CD8-positive, alpha-beta memory T cell (primary cell): ENCODE data around the gene LRRC14B. TPM values are rescaled to one million over a fixed set of nuclear protein-coding genes. Genes with fewer than 3 reads are reported as not detected.

ENCODE experiments used
- CTCF ChIA-PET: fragments of 350-600 bp; sonication (Branson Sonifier 250); formaldehyde crosslinking; loops from one replicate; lab custom pipeline; 2021; ENCODE audit warnings: antibody characterized with exemption; lab: Charles Lee
- POLR2A ChIA-PET: fragments of 350-600 bp; sonication (Branson Sonifier 250); formaldehyde crosslinking; loops from one replicate; lab custom pipeline; 2021; ENCODE audit warnings: antibody characterized with exemption; lab: Charles Lee
- DNase-seq, 5 donors: peaks; one replicate each; pipeline versions ENCODE4 v3.0.0 to v3.0.0-alpha.2; 2020 to 2022; ENCODE audit warnings: mixed read lengths in 1 of 5
- H3K27ac ChIP-seq: one replicate; pipeline ENCODE4 v1.7.0; 2013; ENCODE audit warnings: low read depth, mild to moderate bottlenecking, low read length, moderate library complexity
- H3K27me3 ChIP-seq: 2 replicates; pipeline ENCODE4 v1.7.0; 2013; ENCODE audit warnings: low read length, mild to moderate bottlenecking; ENCODE audit not compliant: insufficient read depth, poor library complexity, severe bottlenecking
- H3K36me3 ChIP-seq: 2 replicates; pipeline ENCODE4 v1.7.0; 2013; ENCODE audit warnings: mild to moderate bottlenecking, low read length, moderate library complexity; ENCODE audit not compliant: insufficient read depth
- H3K4me1 ChIP-seq: 2 replicates; pipeline ENCODE4 v1.7.0; 2013; ENCODE audit warnings: mild to moderate bottlenecking, low read length, moderate library complexity; ENCODE audit not compliant: insufficient read depth
- H3K4me3 ChIP-seq: 2 replicates; pipeline ENCODE4 v1.7.0; 2013; ENCODE audit warnings: mild to moderate bottlenecking, low read length
- H3K9me3 ChIP-seq: 2 replicates; pipeline ENCODE4 v1.7.0; 2013; ENCODE audit warnings: mild to moderate bottlenecking, low read length
- H3K27ac Mint-ChIP-seq, 8 donors: one replicate each; pipeline ENCODE4 v1.8.0; 2020 to 2021; ENCODE audit warnings: mixed read lengths in 8 of 8, mild to moderate bottlenecking in 6 of 8, inconsistent platforms in 3 of 8, moderate library complexity in 3 of 8
- H3K27me3 Mint-ChIP-seq, 2 donors: one replicate each; pipeline ENCODE4 v1.8.0; 2020 to 2021; ENCODE audit warnings: mixed read lengths in 2 of 2, mild to moderate bottlenecking in 1 of 2, moderate library complexity in 1 of 2
- H3K36me3 Mint-ChIP-seq, 3 donors: one replicate each; pipeline ENCODE4 v1.8.0; 2020 to 2021; ENCODE audit warnings: mixed read lengths in 3 of 3, inconsistent platforms in 1 of 3, mild to moderate bottlenecking in 1 of 3
- H3K4me1 Mint-ChIP-seq, 3 donors: one replicate each; pipeline ENCODE4 v1.8.0; 2020 to 2021; ENCODE audit warnings: mixed read lengths in 3 of 3, inconsistent platforms in 1 of 3, mild to moderate bottlenecking in 1 of 3
- H3K4me3 Mint-ChIP-seq, 7 donors: one replicate each; pipeline ENCODE4 v1.8.0; 2020 to 2021; ENCODE audit warnings: mixed read lengths in 7 of 7, mild to moderate bottlenecking in 6 of 7, moderate library complexity in 4 of 7, inconsistent platforms in 2 of 7
- H3K9me3 Mint-ChIP-seq, 5 donors: one replicate each; pipeline ENCODE4 v1.8.0; 2020 to 2022; ENCODE audit warnings: mixed read lengths in 5 of 5, mild to moderate bottlenecking in 3 of 5, moderate library complexity in 2 of 5, inconsistent platforms in 1 of 5
- polyA plus RNA-seq: library from polyadenylated mRNA; unstranded; fragments of 300-500 nt; fragmentation: Illumina TruSeq; gene quantifications from one replicate; pipeline ENCODE4 v1.2.3, GENCODE V29; 2021
- total RNA-seq, 2 experiments: library from RNA; stranded (reverse); gene quantifications; one replicate each; pipeline ENCODE4 v1.2.3, GENCODE V29; 2021

Gene LRRC14B
- total and polyA plus RNA-seq, 3 experiments from 2014 or later, result not detected

DNA sequence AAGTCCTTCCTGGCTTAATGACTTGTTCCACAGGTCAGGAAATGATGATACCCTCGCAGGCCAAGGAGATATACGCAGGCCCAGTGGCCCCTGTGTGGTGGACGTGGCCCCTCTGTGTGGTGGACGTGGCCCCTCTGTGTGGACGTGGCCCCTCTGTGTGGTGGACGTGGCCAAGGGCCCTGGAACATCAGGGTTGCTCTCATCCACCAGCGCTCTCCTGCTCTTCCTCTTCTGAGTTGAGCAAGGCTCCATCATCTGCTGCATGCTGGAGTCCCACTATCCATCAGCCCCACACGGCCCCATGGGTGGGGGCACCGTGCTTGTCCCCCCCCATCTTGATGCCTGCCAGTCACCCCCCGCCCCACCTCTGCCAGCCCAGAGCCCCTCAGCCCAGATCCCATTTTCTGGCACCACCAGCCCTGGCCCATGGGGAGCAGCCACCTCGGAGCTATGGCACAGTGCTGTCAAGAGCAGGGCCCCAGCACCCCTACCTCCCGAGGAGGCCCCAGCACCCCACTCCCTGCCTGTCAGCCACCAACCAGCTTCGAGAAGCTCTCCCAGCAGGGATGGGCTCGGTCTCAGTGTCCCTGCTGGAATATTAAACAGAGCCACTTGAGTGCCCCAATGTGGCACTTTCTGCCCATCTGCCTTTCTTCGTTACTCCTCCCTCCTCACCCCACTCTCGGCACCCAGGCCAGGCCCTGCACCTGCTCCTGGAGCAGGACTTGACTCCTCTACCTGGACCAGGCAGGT lies 8.1 kb downstream of the LRRC14B start:
- Mint-ChIP-seq H3K4me1 (peaks cover 0 to 2% (median 0%) of the 10 kb centered on the region in 3 donors), H3K4me3 (no peak overlapping the region), H3K9me3 (no peaks in the 10 kb centered on the region), H3K27ac (peak overlapping the region in 1 of 8 donors; percentile 89), H3K27me3 (no peaks in the 10 kb centered on the region), H3K36me3 (peaks cover 0 to 27% (median 6%) of the 10 kb centered on the region in 3 donors)
- Histone ChIP-seq H3K4me3 (no peak overlapping the region), H3K4me1 (no peaks in the 10 kb centered on the region), H3K36me3 (peaks cover 5% of the 10 kb centered on the region), H3K9me3 (no peaks in the 10 kb centered on the region), H3K27me3 (no peaks in the 10 kb centered on the region), H3K27ac (no peak overlapping the region)
- CTCF ChIA-PET, result interaction anchor here (2.1 kb wide), 1 partner anchor 11 kb away, joined by 5 read pairs; no protein-coding TSS in a partner anchor
- no peak for DNase-seq
- POLR2A ChIA-PET, result no interaction called here

DNA sequence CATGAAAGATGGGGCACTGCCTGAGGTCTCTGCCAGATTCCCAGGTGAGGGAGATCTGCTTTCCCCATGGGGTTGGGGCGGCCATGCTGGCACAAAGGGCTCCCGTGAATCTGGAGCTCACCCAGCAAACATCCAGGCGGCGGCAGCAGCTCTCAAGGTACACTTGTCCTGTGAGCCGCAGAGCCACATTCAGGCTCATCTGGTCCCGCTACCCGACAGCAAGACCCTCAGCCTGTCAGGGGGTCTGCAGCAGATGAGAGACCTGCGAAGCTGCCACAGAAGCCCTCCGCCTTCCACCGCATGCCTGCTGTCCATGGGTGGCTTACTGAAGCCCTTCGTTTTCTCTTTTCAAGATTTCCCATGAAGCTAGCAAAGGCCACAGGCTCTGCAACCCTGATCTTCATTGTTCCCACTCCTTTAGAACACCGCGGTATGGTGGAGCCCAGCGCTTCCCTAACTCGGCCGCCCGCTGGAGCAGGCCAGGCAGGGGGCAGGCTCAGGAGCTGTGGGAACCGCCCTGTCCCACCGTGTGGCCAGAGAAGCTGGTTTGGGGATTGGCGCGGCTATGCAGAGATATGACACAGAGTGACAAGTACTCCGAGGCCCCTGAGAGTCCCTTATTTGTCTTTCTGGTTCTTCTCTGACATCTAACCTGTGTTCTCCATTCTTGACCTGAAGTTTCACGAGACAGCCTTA lies 8.8 kb downstream of the LRRC14B start:
- no peak overlapping the region for H3K4me3 Mint-ChIP-seq
- ChIA-PET POLR2A (no interaction called here), CTCF (interaction anchor here (2.1 kb wide), 1 partner anchor 12 kb away, joined by 5 read pairs; no protein-coding TSS in a partner anchor)
- H3K36me3 Mint-ChIP-seq, result peaks cover 0 to 34% (median 8%) of the 10 kb centered on the region in 3 donors
- Histone ChIP-seq H3K9me3 (no peaks in the 10 kb centered on the region), H3K27me3 (no peaks in the 10 kb centered on the region), H3K4me3 (no peak overlapping the region), H3K27ac (no peak overlapping the region), H3K36me3 (peaks cover 12% of the 10 kb centered on the region), H3K4me1 (no peaks in the 10 kb centered on the region)
- peaks cover 0 to 5% (median 2%) of the 10 kb centered on the region in 3 donors for H3K4me1 Mint-ChIP-seq
- no peak for DNase-seq
- H3K27ac Mint-ChIP-seq, result peak overlapping the region in 1 of 8 donors; percentile 48
- no peaks in the 10 kb centered on the region for H3K27me3 Mint-ChIP-seq
- no peaks in the 10 kb centered on the region for H3K9me3 Mint-ChIP-seq

DNA sequence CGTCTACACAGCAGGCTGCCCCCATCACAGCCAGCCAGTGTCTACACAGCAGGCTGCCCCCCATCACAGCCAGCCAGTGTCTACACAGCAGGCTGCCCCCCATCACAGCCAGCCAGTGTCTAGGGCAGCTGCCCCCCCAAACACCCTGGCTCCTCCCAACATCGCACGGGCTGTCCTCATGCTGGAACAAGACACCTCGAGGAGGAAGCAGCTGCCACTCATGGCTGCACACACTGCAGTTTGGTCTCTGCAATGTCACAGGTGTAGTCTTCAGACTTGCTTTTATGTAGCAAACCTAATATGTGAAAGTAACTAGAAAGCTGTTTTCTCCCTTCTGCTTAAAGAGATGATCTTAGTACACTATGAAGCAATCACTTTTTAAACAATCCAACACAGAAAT lies 9.7 kb downstream of the LRRC14B start:
- Mint-ChIP-seq H3K4me3 (no peak overlapping the region), H3K4me1 (peaks cover 0 to 10% (median 0%) of the 10 kb centered on the region in 3 donors), H3K9me3 (no peaks in the 10 kb centered on the region), H3K36me3 (peaks cover 6 to 43% (median 14%) of the 10 kb centered on the region in 3 donors), H3K27ac (no peak overlapping the region), H3K27me3 (no peaks in the 10 kb centered on the region)
- CTCF ChIA-PET, result interaction anchor here (2.1 kb wide), 1 partner anchor 12 kb away, joined by 5 read pairs; no protein-coding TSS in a partner anchor
- POLR2A ChIA-PET, result no interaction called here
- no peak for DNase-seq
- H3K36me3 ChIP-seq, result peaks cover 19% of the 10 kb centered on the region
- no peak overlapping the region for H3K4me3 ChIP-seq
- no peaks in the 10 kb centered on the region for H3K27me3 ChIP-seq
- no peaks in the 10 kb centered on the region for H3K4me1 ChIP-seq
- no peak overlapping the region for H3K27ac ChIP-seq
- no peaks in the 10 kb centered on the region for H3K9me3 ChIP-seq

DNA sequence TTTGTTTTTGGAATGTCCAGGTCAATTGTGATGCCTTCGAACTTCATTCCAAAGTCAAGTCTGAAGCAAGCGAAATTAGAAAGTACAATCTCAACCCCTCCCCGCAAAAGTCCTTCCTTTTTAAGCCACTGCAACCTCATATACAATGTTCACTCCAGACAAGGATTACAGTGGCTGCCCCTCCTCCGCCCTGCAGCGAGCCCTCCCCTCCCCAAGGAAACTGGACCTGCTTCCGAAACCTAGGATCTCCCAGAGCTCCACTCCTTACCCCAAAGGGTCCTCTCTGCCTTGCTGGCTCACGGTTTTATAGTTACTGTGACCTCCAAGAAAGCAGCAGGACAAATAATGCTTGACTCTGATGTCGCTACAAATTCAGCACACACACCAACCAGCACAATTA lies 10.4 kb downstream of the LRRC14B start:
- Mint-ChIP-seq H3K36me3 (peaks cover 6 to 50% (median 17%) of the 10 kb centered on the region in 3 donors), H3K9me3 (no peaks in the 10 kb centered on the region), H3K4me1 (peaks cover 0 to 10% (median 0%) of the 10 kb centered on the region in 3 donors), H3K27ac (no peak overlapping the region), H3K27me3 (no peaks in the 10 kb centered on the region), H3K4me3 (no peak overlapping the region)
- Histone ChIP-seq H3K4me1 (no peaks in the 10 kb centered on the region), H3K36me3 (peaks cover 19% of the 10 kb centered on the region), H3K4me3 (no peak overlapping the region), H3K27me3 (no peaks in the 10 kb centered on the region), H3K9me3 (no peaks in the 10 kb centered on the region), H3K27ac (no peak overlapping the region)
- ChIA-PET POLR2A (no interaction called here), CTCF (interaction anchor here (2.1 kb wide), 1 partner anchor 13 kb away, joined by 5 read pairs; no protein-coding TSS in a partner anchor)
- DNase-seq, result no peak

DNA sequence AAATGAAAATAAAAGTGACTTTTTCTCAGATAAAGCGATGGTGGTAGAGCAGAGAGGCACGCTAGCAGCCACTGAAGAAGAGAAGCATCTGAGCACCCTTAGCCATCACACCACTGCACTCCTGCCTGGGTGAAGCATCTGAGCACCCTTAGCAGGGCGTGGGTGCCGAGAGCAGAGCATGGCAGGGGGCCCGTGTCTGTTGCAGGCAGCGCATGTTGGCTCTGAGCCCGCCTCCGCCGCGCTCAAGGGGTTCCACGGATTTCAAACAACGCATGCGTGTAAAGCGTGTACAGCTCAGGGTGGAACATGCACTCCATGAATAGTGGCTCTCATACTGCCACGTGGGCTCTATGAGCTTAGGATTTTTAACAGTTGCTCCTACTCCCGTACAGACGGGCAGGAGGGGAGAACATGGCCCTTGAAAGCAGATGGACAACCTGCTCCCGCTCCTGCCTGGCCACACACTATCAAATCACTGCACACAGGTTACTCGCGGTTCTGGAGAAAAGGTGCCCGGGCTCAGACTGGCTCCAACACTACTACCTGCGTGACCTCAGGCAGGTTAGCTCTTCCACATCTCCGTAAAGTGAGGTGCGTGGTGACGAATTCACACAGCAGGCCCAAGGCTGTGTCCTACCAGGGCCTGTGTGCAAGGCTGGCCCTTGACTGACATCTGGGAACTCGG lies 12.1 kb downstream of the LRRC14B start:
- POLR2A ChIA-PET, result no interaction called here
- H3K9me3 Mint-ChIP-seq, result no peaks in the 10 kb centered on the region
- CTCF ChIA-PET, result interaction anchor here (0.9 kb wide), 1 partner anchor 15 kb away, joined by 3 read pairs; no protein-coding TSS in a partner anchor

DNA sequence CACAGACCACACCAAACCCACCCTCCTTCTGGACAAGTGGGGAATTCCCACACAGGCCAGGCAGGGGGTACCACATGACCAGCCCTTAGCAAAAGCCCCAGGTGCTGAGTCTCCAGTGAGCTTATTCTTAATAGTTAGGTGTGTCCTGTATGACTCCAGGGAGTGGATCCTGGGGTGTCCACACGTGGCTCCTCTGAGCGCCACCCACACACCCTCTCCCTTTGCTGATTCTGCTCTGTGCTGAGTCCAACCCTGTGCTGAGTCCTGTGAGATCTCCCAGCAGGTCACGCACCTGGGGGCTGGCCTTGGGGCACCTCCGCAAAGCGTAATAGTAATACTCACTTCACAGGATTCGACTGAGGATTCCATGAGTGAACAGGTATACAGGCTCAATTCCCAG lies 12.7 kb downstream of the LRRC14B start:
- H3K36me3 ChIP-seq, result peaks cover 25% of the 10 kb centered on the region
- Mint-ChIP-seq H3K9me3 (no peaks in the 10 kb centered on the region), H3K36me3 (peaks cover 6 to 67% (median 30%) of the 10 kb centered on the region in 3 donors)

More for the DNA sequence above, 12.1 kb downstream of the LRRC14B start:
- peaks cover 6 to 22% (median 14%) of the 10 kb centered on the region in 3 donors for H3K4me1 Mint-ChIP-seq
- H3K4me3 Mint-ChIP-seq, result no peak overlapping the region
- Histone ChIP-seq H3K27ac (no peak overlapping the region), H3K4me3 (no peak overlapping the region), H3K9me3 (no peaks in the 10 kb centered on the region), H3K4me1 (no peaks in the 10 kb centered on the region), H3K27me3 (no peaks in the 10 kb centered on the region), H3K36me3 (peaks cover 25% of the 10 kb centered on the region)
- no peaks in the 10 kb centered on the region for H3K27me3 Mint-ChIP-seq
- H3K36me3 Mint-ChIP-seq, result peaks cover 6 to 65% (median 30%) of the 10 kb centered on the region in 3 donors
- DNase-seq, result no peak
- no peak overlapping the region for H3K27ac Mint-ChIP-seq

DNA sequence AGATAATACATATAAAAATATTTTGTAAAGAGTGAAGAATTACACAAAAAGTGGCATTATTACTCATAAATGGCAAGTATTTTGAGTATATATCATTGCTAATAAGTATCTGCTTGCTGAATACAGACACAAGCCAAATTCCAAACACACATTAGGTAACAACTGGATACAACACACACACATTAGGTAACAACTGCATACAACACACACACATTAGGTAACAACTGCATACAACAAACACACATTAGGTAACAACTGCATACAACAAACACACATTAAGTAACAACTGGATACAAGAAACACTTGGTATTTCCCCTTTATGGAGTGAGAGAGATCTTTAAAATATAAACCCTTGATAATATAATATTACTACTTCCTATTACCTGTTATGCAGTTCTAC lies 13.2 kb downstream of the LRRC14B start:
- no peak overlapping the region for H3K27ac ChIP-seq
- DNase-seq, result no peak
- peaks cover 25% of the 10 kb centered on the region for H3K36me3 ChIP-seq
- H3K4me1 ChIP-seq, result peaks cover under 1% of the 10 kb centered on the region
- no peak overlapping the region for H3K27ac Mint-ChIP-seq
- peaks cover 9 to 28% (median 20%) of the 10 kb centered on the region in 3 donors for H3K4me1 Mint-ChIP-seq
- H3K27me3 ChIP-seq, result no peaks in the 10 kb centered on the region
- ChIA-PET CTCF (no interaction called here), POLR2A (no interaction called here)
- no peaks in the 10 kb centered on the region for H3K27me3 Mint-ChIP-seq
- no peak overlapping the region for H3K4me3 Mint-ChIP-seq
- H3K9me3 ChIP-seq, result no peaks in the 10 kb centered on the region
- no peaks in the 10 kb centered on the region for H3K9me3 Mint-ChIP-seq
- H3K4me3 ChIP-seq, result no peak overlapping the region
- peaks cover 6 to 67% (median 30%) of the 10 kb centered on the region in 3 donors for H3K36me3 Mint-ChIP-seq

More for the DNA sequence above, 12.7 kb downstream of the LRRC14B start:
- Histone ChIP-seq H3K4me3 (no peak overlapping the region), H3K27ac (no peak overlapping the region), H3K9me3 (no peaks in the 10 kb centered on the region), H3K4me1 (no peaks in the 10 kb centered on the region), H3K27me3 (no peaks in the 10 kb centered on the region)
- no peaks in the 10 kb centered on the region for H3K27me3 Mint-ChIP-seq
- peaks cover 9 to 26% (median 19%) of the 10 kb centered on the region in 3 donors for H3K4me1 Mint-ChIP-seq
- ChIA-PET POLR2A (no interaction called here), CTCF (interaction anchor here (0.9 kb wide), 1 partner anchor 15 kb away, joined by 3 read pairs; no protein-coding TSS in a partner anchor)
- peak overlapping the region in 1 of 8 donors; percentile 43 for H3K27ac Mint-ChIP-seq
- no peak for DNase-seq
- no peak overlapping the region for H3K4me3 Mint-ChIP-seq
